Cardiac fibroblast (primary cell): ENCODE results near the gene HES1.

Experiments
- DNase-seq, 2 donors: peaks; one replicate each; pipeline versions ENCODE4 v3.0.0 to v3.0.0-alpha.2; 2010; ENCODE audit warnings: low read depth in 2 of 2
- H3K4me3 ChIP-seq, 2 donors: replicated peaks in 1 of 2; 1 replicate in 1 of 2; 2 replicates in 1 of 2; pipeline ENCODE4 v1.5.1; 2011; ENCODE audit warnings: low read depth in 2 of 2, low read length in 2 of 2, mild to moderate bottlenecking in 2 of 2, moderate library complexity in 1 of 2
- TF ChIP-seq, protein P1 (sequence below): IDR thresholded peaks from one replicate; pipeline ENCODE4 v1.5.1; 2011; ENCODE audit warnings: low read depth, mild to moderate bottlenecking, low read length, inconsistent platforms

Gene HES1

DNA sequence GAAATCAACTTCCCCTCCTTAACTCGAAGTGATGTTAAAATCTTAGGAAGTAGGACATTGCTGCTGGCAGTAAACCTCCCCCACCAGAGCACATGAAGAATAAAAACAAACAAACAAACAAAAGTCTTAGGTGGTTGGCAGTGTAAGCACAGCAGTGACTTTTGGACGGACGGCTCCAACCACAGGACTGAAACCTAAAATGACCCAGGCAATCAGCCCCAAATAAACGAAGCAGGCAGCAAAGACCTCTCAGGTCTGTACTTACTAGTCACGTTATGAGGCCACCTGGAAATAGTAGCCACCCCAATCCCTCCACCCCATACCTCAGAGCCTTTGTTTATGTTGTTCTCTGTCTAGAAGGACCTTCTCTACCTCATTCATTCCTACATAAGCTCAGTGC, 33.5 kb upstream of the HES1 start:
- TF ChIP-seq, protein P1, sequence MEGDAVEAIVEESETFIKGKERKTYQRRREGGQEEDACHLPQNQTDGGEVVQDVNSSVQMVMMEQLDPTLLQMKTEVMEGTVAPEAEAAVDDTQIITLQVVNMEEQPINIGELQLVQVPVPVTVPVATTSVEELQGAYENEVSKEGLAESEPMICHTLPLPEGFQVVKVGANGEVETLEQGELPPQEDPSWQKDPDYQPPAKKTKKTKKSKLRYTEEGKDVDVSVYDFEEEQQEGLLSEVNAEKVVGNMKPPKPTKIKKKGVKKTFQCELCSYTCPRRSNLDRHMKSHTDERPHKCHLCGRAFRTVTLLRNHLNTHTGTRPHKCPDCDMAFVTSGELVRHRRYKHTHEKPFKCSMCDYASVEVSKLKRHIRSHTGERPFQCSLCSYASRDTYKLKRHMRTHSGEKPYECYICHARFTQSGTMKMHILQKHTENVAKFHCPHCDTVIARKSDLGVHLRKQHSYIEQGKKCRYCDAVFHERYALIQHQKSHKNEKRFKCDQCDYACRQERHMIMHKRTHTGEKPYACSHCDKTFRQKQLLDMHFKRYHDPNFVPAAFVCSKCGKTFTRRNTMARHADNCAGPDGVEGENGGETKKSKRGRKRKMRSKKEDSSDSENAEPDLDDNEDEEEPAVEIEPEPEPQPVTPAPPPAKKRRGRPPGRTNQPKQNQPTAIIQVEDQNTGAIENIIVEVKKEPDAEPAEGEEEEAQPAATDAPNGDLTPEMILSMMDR = no peak
- H3K4me3 ChIP-seq = no peak overlapping the region
- no peak for DNase-seq

DNA sequence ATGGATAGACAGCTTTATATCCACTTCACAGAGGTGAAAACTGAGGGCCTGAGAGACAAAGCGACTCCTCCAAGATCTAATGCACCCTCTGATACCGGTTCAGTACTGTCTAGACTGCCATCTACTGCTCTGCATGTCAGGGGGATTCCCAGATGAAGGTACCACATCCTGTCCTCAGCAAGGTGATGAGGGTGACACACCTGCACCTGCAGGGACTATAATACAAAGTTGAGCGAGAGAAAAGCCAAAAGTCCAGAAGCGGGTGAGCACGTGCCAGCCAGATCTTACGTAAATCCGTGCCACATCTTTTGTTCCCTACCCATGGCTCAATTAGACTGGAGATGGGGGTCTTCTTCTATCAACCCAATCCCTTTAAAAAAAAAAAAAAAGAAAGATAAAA, 32.4 kb upstream of the HES1 start:
- DNase-seq = no peak
- H3K4me3 ChIP-seq = no peak overlapping the region
- TF ChIP-seq, protein P1 = no peak

DNA sequence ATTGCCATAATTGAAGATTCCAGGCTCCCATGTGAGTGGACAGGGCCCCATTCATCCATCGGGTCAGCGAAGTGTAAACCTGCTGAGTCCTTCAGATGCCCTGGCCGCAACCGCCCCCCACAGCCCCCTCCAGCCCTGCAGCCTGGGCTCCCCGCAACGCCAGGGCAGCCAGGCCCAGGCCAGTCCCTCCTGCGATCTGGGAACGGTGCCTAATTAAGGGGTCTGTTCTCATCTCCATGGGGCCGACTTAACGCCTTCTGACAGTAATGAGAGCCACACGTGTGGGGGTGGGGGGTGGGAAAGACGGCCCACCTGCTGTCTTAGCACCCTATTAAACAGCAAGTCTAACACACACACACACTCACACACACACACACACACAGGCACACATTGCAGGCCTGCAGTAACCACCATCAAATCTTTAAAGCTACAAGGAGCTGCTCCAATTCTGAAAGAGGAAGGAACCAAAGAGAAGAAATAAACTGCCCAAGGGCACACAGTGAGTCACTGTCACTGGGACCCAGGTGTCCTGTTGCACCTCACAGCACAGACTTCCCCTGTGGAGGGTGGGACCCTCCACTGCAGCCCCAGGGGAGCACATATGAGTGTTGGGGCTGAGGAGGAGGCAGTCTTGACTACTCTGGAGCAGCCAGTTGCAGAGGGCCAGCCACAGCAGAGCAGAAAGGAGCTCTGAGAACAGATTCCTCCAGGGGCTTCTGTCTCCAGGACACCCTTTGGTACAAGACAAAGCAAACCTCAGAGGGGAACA, 31.8 kb upstream of the HES1 start:
- no peak for DNase-seq

DNA sequence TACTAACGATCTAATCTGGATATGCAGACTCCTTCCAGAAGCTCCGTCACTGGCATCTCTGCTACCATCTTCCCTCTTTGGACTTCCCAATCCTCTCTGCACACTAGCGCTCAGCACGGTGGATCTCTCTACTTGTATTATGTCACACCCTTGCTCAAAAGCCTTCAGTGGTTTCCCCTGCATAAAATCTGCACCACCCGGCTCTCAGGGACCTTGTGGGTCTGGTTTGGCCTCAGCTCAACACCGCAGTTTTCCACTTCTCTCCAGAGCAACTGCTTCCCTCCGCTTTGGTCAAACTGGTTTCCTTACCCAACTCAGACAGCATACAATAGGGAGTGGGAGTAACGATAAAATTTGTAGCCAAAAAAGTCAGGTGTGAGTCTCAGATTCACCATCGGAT, 30.7 kb upstream of the HES1 start:
- H3K4me3 ChIP-seq = no peak overlapping the region
- DNase-seq = no peak
- TF ChIP-seq, protein P1 = no peak

More for the DNA sequence above, 31.8 kb upstream of the HES1 start:
- H3K4me3 ChIP-seq = no peak overlapping the region
- TF ChIP-seq, protein P1 = no peak

DNA sequence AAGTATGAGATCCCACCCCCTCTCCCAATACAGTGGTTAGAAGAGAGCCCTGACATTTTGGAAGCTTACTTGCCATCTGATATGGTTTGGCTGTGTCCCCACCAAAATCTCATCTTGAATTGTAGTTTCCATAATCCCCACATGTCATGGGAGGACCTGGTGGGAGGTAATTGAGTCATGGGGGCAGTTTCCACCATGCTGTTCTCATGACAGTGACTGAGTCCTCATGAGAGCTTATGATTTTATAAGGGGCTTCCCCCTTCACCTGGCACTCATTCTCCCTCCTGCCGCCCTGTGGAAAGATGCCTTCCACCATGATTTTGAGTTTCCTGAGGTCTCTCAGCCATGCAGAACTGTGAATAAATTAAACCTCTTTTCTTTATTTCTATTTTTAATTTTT, 28.8 kb upstream of the HES1 start:
- DNase-seq = no peak
- no peak overlapping the region for H3K4me3 ChIP-seq
- TF ChIP-seq, protein P1 = no peak

DNA sequence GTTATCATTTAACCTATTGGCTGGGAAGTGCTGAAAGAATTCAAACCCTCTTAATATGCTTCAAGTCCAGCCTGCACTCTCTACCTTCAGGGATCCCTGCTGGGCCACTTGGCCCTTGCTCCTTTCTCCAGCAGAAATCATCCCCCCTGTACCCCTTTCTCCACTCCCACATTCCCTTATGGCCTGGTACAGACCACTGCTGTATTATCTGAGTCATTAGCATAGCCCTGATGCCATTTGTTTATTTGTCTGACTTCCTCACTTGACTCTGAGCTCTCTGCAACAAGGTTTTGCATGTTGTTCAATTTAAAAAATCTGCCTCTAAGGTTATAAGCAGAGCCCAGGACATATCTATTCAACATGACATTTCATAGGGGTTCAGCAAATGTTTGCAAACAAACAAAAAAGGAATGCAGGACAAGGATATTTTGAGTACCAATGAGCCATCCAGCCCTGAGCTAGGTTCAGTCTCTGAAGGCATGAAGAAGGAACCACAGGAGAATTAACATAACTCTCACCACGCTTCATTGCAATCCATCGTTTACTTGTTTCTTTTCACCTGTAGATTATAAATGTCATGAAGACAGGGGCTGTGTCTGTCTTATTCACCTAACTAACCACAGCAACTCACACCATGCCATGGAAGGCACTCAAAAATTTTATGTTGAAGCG, 26.6 kb upstream of the HES1 start:
- DNase-seq = no peak
- TF ChIP-seq, protein P1 = no peak
- no peak overlapping the region for H3K4me3 ChIP-seq
